CD4-positive, alpha-beta T cell treated with Interleukin-17A for 4 hours (primary cell): Measurements from ENCODE around the gene RBM27.
"Not testable (repeated sequence)": the region's sequence is repeated elsewhere in the genome, so short reads cannot be mapped to it uniquely, and the experiment has no call there.

Experiments
- DNase-seq: peaks from one replicate; pipeline ENCODE4 v3.0.0-alpha.2; 2020; ENCODE audit warnings: mixed read lengths

The RBM27 gene

GRCh38 chr5:146209714-146210113 is 6.3 kb downstream of the RBM27 start:
- no peak for DNase-seq

GRCh38 chr5:146210810-146211209 is 7.4 kb downstream of the RBM27 start:
- not testable (repeated sequence) for DNase-seq

GRCh38 chr5:146213210-146213826 is 9.9 kb downstream of the RBM27 start:
- peak; percentile 13 for DNase-seq

- DNase-seq = not testable (repeated sequence)
Measured at GRCh38 chr5:146214881-146215280, 11.5 kb downstream of the RBM27 start.

- DNase-seq = no peak
Measured at GRCh38 chr5:146218168-146218567, 14.8 kb downstream of the RBM27 start.

- DNase-seq = no peak
Measured at GRCh38 chr5:146219243-146219642, 15.8 kb downstream of the RBM27 start.

- no peak for DNase-seq
Measured at GRCh38 chr5:146221234-146221633, 17.8 kb downstream of the RBM27 start.

- DNase-seq = no peak
Measured at GRCh38 chr5:146222005-146222404, 18.6 kb downstream of the RBM27 start.

- no peak for DNase-seq
Measured at GRCh38 chr5:146223179-146223578, 19.8 kb downstream of the RBM27 start.

- no peak for DNase-seq
Measured at GRCh38 chr5:146229222-146229621, 25.8 kb downstream of the RBM27 start.

- no peak for DNase-seq
Measured at GRCh38 chr5:146232223-146232622, 28.8 kb downstream of the RBM27 start.

GRCh38 chr5:146233441-146233840 is 30.0 kb downstream of the RBM27 start:
- DNase-seq = no peak

- DNase-seq = no peak
Measured at GRCh38 chr5:146238973-146239372, 35.6 kb downstream of the RBM27 start.

- DNase-seq = no peak
Measured at GRCh38 chr5:146240951-146241350, 37.5 kb downstream of the RBM27 start.

GRCh38 chr5:146243247-146243646 is 39.8 kb downstream of the RBM27 start:
- no peak for DNase-seq

- DNase-seq = no peak
Measured at GRCh38 chr5:146248561-146248960, 45.2 kb downstream of the RBM27 start.

- no peak for DNase-seq
Measured at GRCh38 chr5:146249801-146250200, 46.4 kb downstream of the RBM27 start.
